Activated T-cell treated with anti-CD3 and anti-CD28 coated beads for 24 hours (primary cell): Measurements from ENCODE around the gene GCC1.

Source experiments
- DNase-seq: peaks from one replicate; pipeline ENCODE4 v3.0.0-alpha.2; 2020; ENCODE audit warnings: low read depth

The GCC1 gene, protein sequence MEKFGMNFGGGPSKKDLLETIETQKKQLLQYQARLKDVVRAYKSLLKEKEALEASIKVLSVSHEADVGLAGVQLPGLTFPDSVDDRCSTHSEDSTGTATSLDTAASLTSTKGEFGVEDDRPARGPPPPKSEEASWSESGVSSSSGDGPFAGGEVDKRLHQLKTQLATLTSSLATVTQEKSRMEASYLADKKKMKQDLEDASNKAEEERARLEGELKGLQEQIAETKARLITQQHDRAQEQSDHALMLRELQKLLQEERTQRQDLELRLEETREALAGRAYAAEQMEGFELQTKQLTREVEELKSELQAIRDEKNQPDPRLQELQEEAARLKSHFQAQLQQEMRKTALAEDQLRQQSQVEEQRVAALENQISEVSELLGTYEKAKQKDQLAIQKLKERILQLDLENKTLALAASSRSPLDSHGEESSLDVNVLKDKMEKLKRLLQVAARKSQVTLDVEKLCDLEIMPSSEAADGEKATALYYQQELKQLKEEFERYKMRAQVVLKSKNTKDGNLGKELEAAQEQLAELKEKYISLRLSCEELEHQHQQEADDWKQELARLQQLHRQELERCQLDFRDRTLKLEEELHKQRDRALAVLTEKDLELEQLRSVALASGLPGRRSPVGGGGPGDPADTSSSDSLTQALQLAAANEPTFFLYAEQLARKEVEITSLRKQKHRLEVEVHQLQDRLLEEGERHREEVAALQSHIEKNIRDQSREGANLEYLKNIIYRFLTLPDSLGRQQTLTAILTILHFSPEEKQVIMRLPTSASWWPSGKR

DNA sequence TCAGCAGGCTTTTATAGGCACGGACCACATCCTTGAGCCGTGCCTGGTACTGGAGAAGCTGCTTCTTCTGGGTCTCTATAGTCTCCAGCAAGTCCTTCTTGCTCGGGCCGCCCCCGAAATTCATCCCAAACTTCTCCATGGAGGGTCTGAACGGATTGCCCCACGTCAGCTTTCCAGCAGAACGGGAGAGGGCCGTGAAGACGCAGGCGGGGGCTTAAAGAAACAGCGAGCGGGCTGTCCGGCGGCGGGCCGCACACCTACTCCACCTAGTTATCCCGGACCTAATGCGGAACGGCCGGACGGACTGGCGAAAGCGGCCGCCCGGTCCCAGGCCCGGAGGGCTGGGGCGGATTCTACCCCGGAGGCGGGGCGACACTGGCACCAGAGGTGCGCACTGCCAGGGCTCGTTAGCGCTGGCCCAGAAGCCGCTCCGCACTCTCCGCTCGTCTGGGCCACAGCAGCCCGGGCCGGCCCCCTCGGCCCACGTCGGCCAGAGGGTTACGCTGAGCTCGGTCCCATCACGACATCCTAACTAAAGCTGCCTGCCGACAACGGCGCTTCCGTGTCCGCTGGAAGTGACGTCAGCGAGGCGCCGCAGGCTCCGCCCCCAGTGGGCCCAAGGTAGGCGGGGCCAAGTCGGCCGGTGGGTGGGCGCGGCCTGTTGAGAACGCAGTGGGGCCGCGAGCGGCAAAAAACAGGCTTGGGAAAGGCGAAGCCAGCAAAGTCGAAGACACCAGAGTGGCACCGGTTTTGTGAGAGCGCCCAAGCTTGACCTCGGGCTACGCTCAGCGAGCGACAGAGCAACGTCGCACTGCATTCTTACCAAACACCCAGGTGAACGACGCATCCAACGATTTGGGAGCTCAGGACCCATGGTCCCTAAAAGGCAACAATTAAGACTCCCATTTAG is at the start of gene GCC1:
Gene GCC1, minus strand, starts transcription at position 553 of the 910 bp plus-strand sequence. Its CDS starts 414 bp downstream, at position 139.
- DNase-seq = peak; percentile 93

DNA sequence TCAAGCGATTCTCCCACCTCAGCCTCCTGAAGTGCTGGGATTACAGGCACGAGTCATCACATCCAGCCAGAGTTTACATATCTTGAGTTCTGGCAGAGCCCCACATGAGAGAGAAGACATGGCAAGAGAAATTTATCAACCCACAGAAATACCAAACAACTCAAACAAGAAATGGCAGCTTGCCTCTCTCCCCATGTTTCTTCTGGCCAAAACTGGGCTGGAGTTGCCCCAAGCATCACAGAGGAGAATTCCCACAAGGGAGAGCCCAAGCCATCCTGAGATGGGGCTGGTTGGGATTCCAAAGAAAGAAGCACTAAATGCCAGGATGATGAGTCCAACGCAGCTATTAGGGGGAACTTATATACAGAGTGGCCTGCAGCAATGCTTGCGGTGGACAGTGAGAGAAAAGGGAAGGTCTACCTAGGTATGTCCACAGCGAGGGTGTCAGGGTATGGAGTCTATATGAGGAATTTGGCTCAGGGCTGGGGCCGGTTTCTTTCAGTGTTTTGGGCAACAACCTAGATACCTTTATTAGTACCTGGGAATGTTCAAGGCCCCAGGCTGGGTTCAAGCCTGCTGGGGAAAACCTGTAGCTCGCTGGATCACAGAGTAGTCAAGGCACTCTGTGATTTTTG is 47.0 kb upstream of the GCC1 start:
- DNase-seq = no peak

DNA sequence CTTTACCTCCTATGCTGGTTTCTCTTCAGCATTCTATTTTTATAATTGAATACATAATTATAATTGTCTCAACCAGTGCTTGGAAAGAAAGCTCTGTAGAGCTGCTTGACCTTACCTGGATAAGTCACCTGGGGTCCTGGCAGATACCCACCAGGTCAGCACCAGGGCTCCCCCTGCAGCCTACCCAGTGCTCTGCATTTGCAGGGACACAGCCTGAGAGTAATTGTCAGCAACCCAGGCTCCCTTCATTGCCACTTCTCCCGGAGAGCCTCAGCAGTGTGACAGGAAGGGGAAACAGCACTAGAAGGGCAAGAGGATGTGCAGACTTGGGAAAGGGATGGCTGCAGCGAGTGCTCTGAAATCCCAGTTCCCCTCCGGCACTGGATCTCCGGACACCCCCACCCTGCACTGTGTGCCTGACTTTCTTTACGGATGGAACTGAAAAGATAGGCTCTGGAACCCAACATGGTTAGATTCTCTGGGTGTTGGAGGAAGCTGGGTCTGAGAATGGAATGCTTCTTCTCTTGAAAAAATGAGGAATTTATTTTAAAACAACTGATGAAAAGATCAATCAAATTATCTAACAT is 44.0 kb upstream of the GCC1 start:
- DNase-seq = peak; percentile 13

DNA sequence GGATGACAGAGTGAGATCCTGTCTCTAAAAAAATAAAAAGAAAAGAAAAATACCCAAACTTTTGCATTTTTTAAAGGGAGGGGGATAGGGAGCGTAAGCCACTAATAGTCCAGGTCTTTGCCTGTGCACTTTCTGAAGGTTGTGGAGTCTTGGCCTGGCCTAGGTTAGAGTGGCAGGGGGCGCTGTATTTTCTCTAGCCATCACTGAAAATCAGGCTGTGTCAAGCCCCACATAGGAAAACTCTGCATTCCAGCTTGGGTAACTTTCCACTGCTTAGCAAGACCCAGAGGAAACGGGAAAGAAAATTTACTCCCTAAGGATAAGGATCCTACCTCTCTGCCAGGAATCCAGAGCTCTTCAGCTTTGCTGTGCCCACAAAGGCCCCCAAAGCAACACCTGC is 43.0 kb upstream of the GCC1 start:
- no peak for DNase-seq

DNA sequence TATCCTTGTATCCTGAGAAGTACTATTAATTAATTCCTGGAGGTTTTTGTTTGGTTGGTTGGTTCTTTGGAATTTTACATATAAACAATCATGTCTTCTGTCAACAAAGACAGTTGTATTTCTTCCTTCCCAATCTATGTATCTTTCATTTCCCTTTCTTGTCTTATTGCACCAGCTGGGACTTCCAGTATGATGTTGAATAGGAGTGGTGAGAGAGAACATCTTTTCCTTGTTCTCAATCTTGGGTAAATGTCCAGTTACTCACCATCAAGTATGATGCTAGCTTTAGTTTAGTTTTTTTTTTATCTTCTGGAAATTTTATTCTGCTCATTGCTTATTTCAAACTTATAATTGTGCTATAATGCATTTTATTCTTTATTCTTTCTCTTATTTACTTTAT is 39.9 kb upstream of the GCC1 start:
- DNase-seq = no peak

DNA sequence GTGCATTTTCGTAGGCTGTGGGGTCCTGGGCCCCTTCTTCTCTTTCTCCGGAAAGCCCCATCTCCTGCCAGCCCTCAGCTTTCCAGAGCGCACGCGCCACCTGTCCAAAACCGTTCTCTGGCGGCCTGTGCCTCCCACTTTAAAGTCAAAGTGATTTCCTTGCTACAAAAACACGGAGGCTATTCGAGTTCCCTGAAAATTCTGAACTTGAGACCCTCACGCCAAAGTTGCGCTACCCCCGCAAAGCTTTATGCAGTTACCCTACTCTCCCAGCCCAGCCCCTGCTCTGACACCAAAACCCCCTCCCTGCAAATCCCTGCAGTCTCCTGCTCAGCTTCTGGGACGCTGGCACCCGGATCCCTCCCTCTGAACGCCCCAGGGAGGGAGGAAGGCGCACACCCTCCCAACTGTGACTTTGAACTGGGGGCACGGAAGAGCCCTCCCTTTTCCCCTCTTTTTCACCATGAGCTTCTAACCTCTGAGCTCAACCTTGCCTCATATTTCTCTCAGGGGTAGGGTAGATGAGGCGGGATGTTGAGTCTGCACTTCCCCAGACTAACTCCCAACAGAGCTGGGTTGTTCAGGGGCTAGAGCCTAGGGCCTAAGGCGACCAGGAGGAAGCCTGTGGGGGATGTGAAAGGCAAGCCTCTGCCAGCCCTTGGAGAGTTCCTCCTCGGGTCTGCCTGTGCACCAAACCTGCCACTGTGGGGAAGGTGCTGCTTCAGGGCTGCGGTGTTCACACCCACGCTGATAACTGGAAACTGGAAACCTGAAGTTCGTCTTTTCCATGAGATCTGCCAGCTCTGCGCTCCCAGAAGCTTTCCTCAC is 35.2 kb upstream of the GCC1 start:
- no peak for DNase-seq

DNA sequence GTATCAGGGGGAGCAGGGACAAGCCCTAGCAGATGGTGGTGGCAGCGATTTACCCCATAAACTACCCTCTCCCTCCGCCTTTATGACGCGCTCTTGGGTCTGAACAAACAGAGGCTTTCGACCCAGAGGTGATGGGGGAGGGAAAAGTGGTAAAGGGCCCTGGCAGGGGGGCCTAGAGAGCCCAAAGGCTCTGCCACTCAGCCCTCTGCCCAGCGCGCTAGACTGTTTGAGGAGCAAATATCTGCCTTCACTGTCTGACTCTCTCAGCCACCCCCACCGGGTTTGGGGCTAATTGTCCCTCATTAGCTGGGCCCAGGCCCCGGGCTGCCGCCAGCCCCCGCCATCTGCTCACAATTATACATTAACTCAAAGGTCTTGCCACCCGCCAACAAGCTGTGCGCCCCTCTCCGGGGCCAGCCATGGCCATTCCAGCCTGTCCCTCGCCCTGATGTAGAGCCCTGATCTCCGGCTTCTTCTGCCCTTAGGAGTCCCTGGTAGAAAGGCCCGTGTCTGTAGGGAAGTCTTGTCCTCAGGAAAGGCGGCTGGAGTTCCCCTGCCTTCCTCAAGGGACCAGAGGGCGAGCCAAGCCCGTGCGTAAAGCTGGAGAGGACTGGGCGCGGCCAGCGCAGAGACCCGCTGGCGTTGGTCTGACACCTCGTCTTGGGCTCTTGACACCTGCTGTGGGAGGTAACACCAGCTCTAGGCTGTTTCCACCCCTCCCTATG is 34.4 kb upstream of the GCC1 start:
- no peak for DNase-seq

DNA sequence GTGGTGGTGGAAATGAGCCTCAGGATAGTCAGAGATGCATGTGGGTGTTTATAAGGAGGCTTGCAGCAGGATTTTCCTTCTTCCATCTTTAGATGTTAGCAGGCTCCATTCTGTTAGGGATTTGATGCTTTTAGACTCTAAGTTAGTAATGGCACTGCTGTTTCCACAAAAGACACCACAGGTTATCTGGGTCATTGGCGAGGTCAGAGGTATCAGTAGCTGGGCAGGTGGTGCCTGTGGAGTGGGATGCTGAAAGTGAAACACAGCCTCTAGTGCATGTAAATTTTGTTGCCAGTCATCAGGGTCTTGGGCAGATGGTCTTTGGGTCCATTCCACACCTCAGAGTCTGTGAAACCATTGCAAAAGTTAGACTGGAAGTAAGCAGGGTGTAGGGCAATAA is 33.4 kb upstream of the GCC1 start:
- DNase-seq = no peak

DNA sequence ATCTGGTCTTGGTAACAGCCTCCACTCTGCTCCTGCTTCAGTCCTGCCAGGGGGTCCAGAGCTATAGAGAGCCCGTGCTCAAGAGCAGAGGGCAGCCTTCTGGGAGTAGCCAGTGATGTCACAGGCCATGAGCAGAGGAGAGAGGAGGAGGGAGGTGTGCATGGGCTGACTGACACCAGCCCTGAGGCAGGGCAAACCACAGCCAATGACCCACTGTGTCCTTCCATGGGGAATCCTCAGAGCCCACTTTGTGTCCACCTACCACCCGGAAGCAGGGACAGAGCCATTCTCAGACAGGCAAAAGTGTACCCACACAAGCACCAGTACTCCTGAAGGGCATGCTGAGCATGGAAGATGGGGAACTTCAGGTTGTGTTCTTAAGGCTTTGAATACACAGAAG is 32.6 kb upstream of the GCC1 start, which contains the start of gene PAX4:
Gene PAX4, minus strand, starts transcription at position 101 of the 400 bp plus-strand sequence. CDS start 2,214 bp downstream, outside the sequence.
- DNase-seq = no peak

DNA sequence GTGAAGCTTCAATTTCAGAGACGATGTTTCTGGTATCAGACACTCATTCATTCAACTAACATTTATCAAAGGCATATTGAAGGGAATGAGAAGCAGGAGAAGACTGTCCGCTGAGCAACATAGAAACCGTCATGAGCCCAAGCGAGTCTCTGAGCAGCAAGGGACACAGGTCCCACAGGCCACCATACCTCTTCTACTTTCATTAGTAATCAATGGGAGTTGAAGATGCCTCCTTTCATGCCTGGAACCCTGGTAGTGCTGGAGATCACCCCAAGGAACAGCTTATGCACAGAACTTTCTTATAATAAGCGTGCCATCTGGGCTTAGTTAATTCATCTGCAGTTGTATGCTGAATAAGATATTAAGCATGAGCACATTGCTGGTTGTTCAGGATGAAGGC is 31.3 kb upstream of the GCC1 start:
- no peak for DNase-seq

DNA sequence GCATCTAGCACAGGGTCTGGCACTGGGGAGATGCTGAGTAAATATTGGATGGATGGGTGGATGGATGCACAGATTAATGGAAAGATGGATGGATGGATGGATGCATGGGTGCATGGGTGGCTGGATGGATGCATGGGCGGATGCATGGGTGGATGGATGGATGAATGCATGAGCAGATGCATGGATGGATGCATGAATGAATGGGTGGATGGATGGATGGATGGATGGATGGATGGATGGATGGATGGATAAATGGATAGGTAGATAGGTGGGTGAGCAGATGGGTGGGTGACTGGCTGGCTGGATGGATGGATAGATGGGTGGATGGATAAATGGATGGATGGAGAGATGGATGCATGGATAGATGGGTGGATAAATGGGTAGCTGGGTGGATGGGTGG is 26.9 kb upstream of the GCC1 start:
- DNase-seq = no peak

DNA sequence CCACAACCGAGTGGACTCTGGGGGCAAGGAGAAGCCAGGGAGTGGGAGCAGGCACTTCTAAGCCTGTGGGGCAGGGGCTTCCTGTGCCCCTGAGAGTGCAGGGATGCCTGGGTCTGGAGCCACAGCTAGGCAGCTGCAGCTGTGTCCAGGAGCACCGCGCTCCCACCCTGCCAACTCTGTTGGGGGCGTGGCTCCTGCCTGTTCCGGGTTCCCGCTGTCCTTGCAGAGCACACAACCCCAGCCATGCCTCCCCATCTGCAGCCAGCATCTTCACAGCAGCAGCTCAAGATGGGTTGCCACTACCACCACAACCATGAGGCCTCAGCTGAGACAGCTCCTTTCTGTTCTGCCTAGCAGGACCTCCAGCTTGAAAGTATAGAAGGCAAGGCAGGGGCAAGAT is 23.9 kb upstream of the GCC1 start:
- no peak for DNase-seq

DNA sequence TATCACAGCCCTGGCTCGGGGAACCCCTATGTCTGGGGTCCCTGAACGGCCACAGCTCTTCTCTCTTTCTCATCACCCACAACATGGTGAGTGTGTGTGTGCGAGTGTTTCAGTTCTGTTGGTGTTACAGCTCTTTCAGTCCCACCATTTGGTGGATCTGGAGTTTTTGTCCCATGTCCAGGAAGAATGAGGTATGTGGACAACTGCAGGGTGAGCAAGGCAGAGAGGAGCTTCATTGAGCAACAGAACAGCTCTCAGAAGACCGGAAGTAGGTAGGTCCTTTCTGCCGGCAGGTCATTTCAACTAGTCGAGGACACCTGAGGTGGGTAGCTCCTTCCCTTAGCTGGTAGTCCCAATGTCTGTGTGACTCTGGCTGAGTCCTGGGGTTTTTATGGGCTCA is 23.1 kb upstream of the GCC1 start:
- DNase-seq = no peak

DNA sequence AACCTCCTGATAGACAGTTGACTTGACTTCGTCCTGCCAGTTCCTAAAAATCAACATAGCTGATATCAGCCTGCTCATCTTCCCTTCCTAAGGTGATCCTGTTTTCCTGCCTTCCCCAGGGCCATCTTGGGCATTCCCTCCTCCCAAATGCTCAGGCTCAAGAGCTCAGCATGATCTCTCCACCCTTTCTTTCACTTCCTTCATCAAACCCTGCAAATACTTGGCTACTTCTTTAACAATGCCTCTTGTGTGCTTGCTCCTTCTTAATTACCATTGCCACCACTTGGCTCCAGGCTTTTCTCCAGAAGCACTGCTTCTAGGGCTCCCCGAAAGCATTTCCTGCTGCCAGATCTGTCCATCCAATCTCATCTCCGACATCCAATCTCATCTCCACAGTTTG is 15.5 kb upstream of the GCC1 start:
- DNase-seq = no peak

DNA sequence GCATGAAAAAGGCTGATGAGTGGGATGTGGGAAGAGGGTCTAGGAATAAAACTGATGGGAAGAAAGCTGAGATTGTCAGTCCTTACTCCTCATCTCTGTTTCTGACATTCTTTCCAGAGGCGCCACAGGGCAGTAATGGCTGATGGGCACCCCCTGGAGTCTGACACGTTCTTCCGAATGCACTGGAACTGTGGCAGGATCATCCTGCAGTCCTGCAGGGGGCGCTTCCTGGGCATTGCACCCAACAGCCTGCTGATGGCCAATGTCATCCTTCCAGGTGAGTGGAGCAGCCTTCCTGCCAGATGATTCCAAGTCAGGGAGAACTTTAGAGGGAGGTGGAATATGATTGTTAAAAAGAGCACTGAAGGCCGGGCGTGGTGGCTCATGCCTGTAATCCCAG is 12.9 kb upstream of the GCC1 start:
- DNase-seq = no peak

DNA sequence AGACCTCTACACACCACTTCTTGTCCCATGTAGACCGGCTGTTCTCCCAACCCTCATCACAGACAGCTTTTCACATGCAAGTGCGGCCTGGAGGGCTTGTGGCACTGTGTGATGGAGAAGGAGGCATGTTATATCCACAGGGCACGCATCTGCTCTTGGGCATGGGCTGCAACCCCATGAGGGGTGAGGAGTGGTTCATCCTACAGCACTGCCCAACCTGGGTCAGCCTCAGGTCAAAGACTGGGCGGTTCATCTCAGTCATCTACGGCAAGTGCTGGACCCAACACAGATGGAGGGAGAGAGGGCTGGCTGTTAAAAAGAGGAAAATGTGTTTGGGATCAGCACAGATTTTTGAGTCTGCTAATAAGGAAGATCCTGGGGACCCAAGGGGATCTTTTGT is 10.3 kb upstream of the GCC1 start:
- DNase-seq = no peak

DNA sequence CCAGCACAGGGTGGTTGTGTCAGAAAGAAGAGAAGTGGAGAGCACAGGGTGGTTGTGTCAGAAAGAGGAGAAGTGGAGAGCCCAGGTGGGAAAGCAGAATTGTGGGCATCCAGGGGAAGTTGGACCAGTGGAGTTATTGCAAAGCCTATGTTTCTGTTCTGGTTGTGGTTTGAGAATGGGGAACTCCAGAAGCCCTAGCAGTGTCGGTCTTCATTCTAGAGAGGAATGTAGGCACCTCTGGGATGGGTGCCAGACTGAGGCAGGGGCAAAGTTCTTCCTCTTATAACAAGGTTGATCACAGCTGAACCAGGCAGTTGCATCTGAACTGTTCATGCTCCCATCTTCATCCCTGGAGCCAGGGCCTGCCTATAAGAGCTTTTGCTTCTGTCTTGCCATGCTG is 9.1 kb upstream of the GCC1 start:
- DNase-seq = no peak

DNA sequence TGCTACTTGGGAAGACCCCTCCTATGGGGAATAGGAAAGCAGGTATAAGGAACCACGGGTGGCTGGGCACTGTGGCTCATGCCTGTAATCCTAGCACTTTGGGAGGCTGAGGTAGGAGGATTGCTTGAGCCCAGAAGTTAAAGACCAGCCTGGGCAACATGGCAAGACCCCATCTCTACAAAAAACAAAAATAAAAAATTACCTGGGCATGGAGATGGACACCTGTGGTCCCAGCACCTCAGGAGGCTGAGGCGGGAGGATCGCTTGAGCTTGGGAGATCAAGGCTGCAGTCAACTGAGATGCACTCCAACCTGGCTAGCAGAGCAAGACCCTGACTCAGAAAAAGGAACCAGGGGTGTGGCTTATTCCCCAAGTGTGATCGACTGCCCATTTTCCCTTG is 7.2 kb upstream of the GCC1 start:
- no peak for DNase-seq

DNA sequence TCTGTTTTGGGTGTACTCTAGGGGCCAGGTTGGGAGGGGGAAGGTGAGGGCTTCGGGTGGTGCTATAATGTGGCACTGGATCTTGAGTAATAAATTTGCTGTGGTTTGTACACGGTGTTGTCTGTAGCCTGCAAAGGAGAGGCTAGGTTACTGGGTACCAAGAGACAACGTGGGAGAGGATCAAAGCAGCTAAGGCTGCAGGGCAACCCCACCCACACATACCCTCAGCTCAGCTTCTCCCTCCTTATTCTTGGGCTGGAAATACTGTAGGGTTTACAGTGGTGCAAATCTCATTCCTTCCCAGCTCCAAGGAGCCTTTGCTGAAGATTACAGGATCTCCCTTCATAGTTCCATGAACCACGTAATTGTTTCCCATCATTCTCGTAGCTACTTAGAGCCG is 6.2 kb upstream of the GCC1 start:
- DNase-seq = no peak

DNA sequence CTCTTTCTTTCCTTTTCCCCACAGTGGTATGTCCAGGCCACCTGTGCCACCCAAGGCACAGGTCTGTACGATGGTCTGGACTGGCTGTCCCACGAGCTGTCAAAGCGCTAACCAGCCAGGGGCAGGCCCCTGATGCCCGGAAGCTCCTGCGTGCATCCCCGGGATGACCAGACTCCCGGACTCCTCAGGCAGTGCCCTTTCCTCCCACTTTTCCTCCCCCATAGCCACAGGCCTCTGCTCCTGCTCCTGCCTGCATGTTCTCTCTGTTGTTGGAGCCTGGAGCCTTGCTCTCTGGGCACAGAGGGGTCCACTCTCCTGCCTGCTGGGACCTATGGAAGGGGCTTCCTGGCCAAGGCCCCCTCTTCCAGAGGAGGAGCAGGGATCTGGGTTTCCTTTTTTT is 5.8 kb upstream of the GCC1 start:
- no peak for DNase-seq
